ENCODE measurements around the gene IVD. TPM values are rescaled to one million over a fixed set of nuclear protein-coding genes. Genes with fewer than 3 reads are reported as not detected.

The IVD gene
- polyA plus RNA-seq, 1 of the 3 experiments (the other 2 are of a cell fraction): 54.2 TPM

- Histone ChIP-seq H3F3A (replicated peaks; ENCODE audit: insufficient read depth) (no peaks in the 10 kb centered on the region), H3K4me1 (ENCODE audit: control insufficient read depth in 1 of 2, insufficient read depth in 2 of 2, low read depth in 1 of 2, low read length in 1 of 2) (no peaks in the 10 kb centered on the region; a peak in 1 of 4 replicates), H2AFZ (ENCODE audit: low read depth) (no peak overlapping the region), H3K27me3 (ENCODE audit: insufficient read depth) (no peaks in the 10 kb centered on the region), H3K27ac (ENCODE audit: low read depth in 2 of 2, low read length in 1 of 2) (no peak overlapping the region), H4K20me1 (ENCODE audit: insufficient read depth) (no peaks in the 10 kb centered on the region), H3K9me3 (no peaks in the 10 kb centered on the region), H3K4me2 (no peak overlapping the region), H3K36me3 (replicated peaks in 1 of 2; ENCODE audit: control insufficient read depth in 1 of 2, insufficient read depth in 2 of 2, low read length in 1 of 2) (no peaks in the 10 kb centered on the region), H3K9me2 (no peaks in the 10 kb centered on the region), H3K79me2 (ENCODE audit: insufficient read depth) (no peaks in the 10 kb centered on the region), H3K4me3 (ENCODE audit: low read depth in 2 of 2, low read length in 1 of 2) (no peak overlapping the region), H3K9ac (no peak overlapping the region)
- DNase-seq: no peak
- 81% methylated on average over 10 of the region's 10 CpGs for WGBS (ENCODE audit: low lambda C conversion rate)
- POLR2A ChIA-PET: no interaction called here
- CTCF ChIA-PET: interaction anchor here (1.3 to 16.9 kb wide), 2 partner anchors 89 to 150 kb away, joined by 4 to 299 read pairs; partner anchors contain the start of gene CCDC9B
- no peak for TF ChIP-seq PBX3 (IDR thresholded peaks at IDR 0.05)
- TF ChIP-seq TCF12 (IDR thresholded peaks at IDR 0.05): no peak
- TF ChIP-seq GABPA (IDR thresholded peaks at IDR 0.05; ENCODE audit: low read depth): no peak
- no peak for TF ChIP-seq NRF1 (IDR thresholded peaks at IDR 0.05; ENCODE audit: low read depth, low read length)
- TF ChIP-seq TAF1 (IDR thresholded peaks at IDR 0.05; ENCODE audit: borderline replicate concordance, low read depth, low read length): no peak
- no peak for TF ChIP-seq RCOR1 (IDR thresholded peaks at IDR 0.05; ENCODE audit: low read length)
- no peak for TF ChIP-seq POLR2AphosphoS5 (IDR thresholded peaks at IDR 0.05; ENCODE audit: low read depth, low read length)
- TF ChIP-seq, protein P1, sequence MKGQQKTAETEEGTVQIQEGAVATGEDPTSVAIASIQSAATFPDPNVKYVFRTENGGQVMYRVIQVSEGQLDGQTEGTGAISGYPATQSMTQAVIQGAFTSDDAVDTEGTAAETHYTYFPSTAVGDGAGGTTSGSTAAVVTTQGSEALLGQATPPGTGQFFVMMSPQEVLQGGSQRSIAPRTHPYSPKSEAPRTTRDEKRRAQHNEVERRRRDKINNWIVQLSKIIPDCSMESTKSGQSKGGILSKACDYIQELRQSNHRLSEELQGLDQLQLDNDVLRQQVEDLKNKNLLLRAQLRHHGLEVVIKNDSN (IDR thresholded peaks at IDR 0.05; ENCODE audit: borderline replicate concordance, low read depth): no peak
- no peak for TF ChIP-seq SMC3 (IDR thresholded peaks at IDR 0.05; ENCODE audit: low read depth, low read length)
- no peak for TF ChIP-seq TEAD4 (IDR thresholded peaks at IDR 0.05; ENCODE audit: borderline replicate concordance, insufficient read depth)
- no peak for TF ChIP-seq CHD2 (IDR thresholded peaks at IDR 0.05; ENCODE audit: low read length, partially characterized antibody)
- TF ChIP-seq FOXJ3 (CRISPR knock-in tag; IDR thresholded peaks at IDR 0.05): no peak
- no peak for TF ChIP-seq RFX5 (IDR thresholded peaks at IDR 0.05; ENCODE audit: low read length)
- TF ChIP-seq, protein P2, sequence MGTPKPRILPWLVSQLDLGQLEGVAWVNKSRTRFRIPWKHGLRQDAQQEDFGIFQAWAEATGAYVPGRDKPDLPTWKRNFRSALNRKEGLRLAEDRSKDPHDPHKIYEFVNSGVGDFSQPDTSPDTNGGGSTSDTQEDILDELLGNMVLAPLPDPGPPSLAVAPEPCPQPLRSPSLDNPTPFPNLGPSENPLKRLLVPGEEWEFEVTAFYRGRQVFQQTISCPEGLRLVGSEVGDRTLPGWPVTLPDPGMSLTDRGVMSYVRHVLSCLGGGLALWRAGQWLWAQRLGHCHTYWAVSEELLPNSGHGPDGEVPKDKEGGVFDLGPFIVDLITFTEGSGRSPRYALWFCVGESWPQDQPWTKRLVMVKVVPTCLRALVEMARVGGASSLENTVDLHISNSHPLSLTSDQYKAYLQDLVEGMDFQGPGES (IDR thresholded peaks at IDR 0.05; ENCODE audit: low read depth, low read length): no peak
- TF ChIP-seq, protein P3, sequence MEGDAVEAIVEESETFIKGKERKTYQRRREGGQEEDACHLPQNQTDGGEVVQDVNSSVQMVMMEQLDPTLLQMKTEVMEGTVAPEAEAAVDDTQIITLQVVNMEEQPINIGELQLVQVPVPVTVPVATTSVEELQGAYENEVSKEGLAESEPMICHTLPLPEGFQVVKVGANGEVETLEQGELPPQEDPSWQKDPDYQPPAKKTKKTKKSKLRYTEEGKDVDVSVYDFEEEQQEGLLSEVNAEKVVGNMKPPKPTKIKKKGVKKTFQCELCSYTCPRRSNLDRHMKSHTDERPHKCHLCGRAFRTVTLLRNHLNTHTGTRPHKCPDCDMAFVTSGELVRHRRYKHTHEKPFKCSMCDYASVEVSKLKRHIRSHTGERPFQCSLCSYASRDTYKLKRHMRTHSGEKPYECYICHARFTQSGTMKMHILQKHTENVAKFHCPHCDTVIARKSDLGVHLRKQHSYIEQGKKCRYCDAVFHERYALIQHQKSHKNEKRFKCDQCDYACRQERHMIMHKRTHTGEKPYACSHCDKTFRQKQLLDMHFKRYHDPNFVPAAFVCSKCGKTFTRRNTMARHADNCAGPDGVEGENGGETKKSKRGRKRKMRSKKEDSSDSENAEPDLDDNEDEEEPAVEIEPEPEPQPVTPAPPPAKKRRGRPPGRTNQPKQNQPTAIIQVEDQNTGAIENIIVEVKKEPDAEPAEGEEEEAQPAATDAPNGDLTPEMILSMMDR (IDR thresholded peaks at IDR 0.05): no peak
- no peak for TF ChIP-seq MXI1 (IDR thresholded peaks at IDR 0.05; ENCODE audit: low read depth, low read length)
- no peak for TF ChIP-seq ZBTB33 (IDR thresholded peaks at IDR 0.05; ENCODE audit: borderline replicate concordance, low read depth)
- TF ChIP-seq RXRA (IDR thresholded peaks at IDR 0.05; ENCODE audit: borderline replicate concordance, low read depth): no peak
- TF ChIP-seq FOSL2 (IDR thresholded peaks at IDR 0.05; ENCODE audit: borderline replicate concordance, low read depth): no peak
These were observed 23.6 kb downstream of the IVD start for GRCh38 chr15:40429068-40429710.

Data from SK-N-SH (cell line).